HG03460 (cell line): ENCODE data around the gene DVL3.

ENCODE experiments used
- ATAC-seq: cut with Tn5 transposase; IDR thresholded peaks from one replicate; pipeline ENCODE4 v1.9.1; 2021; ENCODE audit not compliant: unreplicated experiment

The DVL3 gene

GRCh38 chr3:184176377-184177330, 21.5 kb downstream of the DVL3 start:
- ATAC-seq: no peak

GRCh38 chr3:184177331-184177731, 22.2 kb downstream of the DVL3 start:
- no peak for ATAC-seq

GRCh38 chr3:184177767-184178306, 22.7 kb downstream of the DVL3 start:
- no peak for ATAC-seq

- ATAC-seq: no peak
These were observed 23.5 kb downstream of the DVL3 start for GRCh38 chr3:184178521-184179138.

GRCh38 chr3:184180165-184180564, 25.0 kb downstream of the DVL3 start:
- no peak for ATAC-seq

GRCh38 chr3:184181596-184181995, 26.4 kb downstream of the DVL3 start:
- no peak for ATAC-seq

- no peak for ATAC-seq
These were observed 28.5 kb downstream of the DVL3 start for GRCh38 chr3:184183679-184184078.

GRCh38 chr3:184184546-184185230, 29.5 kb downstream of the DVL3 start:
- no peak for ATAC-seq

GRCh38 chr3:184185461-184186183, 30.4 kb downstream of the DVL3 start:
- peak; percentile 89 for ATAC-seq

GRCh38 chr3:184186184-184186901, 31.2 kb downstream of the DVL3 start, which contains the start of gene ABCF3:
Gene ABCF3 (plus strand): TSS chr3:184186199. CDS start chr3:184186208, 9 bp downstream.
- ATAC-seq: peak; percentile 25

GRCh38 chr3:184186902-184187207, 31.7 kb downstream of the DVL3 start:
- no peak for ATAC-seq

GRCh38 chr3:184188080-184188479, 32.9 kb downstream of the DVL3 start:
- ATAC-seq: no peak

GRCh38 chr3:184189421-184189820, 34.2 kb downstream of the DVL3 start:
- no peak for ATAC-seq

GRCh38 chr3:184192889-184193288, 37.7 kb downstream of the DVL3 start:
- no peak for ATAC-seq

- ATAC-seq: no peak
These were observed 38.9 kb downstream of the DVL3 start for GRCh38 chr3:184193991-184194539.

GRCh38 chr3:184196536-184196935, 41.4 kb downstream of the DVL3 start:
- no peak for ATAC-seq

- no peak for ATAC-seq
These were observed 43.3 kb downstream of the DVL3 start for GRCh38 chr3:184198509-184198908.

- ATAC-seq: no peak
These were observed 45.6 kb downstream of the DVL3 start for GRCh38 chr3:184200825-184201224.

GRCh38 chr3:184203526-184203925, 48.3 kb downstream of the DVL3 start:
- no peak for ATAC-seq
